Femur (tissue), 1 donor: ENCODE results near the gene SET.
"Not testable (repeated sequence)": the region's sequence is repeated elsewhere in the genome, so short reads cannot be mapped to it uniquely, and the experiment has no call there.

Experiments used
- DNase-seq: peaks from one replicate; pipeline ENCODE4 v3.0.0-alpha.2; 2017

SET gene

DNA sequence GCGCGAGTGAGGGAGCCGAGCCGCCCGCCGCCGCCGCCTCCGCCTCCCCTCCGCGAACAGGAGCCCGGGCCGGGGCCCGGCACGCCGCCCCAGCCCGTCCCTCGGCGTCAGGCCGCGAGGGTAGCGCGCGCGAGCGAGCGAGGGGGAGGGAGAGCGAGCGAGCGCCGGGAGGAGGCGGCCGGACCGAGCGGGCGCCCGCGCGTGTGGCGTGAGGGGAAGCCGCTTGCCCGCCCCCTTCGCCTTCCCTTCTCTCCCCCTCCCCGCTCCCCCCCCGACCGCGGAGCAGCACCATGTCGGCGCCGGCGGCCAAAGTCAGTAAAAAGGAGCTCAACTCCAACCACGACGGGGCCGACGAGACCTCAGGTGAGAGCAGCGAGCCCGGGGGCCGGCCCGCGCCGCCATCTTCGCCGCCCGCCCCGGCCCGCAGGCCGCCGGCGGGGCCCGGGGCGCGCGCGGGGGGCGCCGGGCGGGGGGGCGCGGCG, 312 bp downstream of the SET start:
- DNase-seq = peak; percentile 76

DNA sequence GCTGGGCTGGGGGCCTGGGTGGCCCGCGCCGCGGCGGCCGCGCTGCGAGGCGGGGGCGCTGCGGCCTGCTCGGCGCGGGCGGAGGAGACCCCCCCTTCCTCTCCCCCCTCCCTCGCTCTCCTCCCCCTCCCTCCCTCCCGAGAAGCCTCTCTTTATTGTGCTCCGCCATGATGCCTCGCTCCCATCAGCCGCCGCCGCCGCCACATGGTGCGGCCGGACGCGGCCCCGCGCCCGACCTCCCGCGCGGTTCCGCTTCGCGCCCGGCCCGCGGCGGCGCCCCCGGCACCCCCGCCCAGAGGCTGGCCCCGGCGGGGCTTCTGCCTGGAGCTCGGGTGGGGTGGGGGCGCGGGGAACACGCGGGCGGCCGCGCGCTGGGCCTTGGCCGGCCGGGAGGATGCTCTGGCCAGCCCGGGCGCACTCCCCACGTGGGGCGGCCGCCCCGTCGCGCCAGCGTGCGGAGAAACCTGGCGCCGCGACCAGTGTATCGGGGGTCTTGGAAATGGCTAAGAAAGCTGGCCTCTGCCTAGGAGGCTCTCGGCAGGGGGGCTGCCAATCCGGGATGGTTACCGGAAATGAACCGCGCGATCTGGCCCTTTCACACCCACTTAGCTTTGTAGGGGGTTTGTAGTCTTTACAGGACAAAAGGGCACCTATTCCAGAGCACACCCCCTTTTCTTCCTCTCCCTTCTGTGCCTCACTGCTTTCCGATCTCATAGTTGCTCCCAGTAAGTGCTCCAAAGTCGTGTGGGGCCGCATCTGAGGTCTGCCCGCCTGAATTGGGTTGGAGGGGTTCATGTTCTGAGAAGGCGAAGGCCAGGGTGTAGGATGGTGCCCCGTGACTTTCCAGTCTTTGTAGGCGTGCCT, 1.0 kb downstream of the SET start:
- DNase-seq = peak; percentile 69

DNA sequence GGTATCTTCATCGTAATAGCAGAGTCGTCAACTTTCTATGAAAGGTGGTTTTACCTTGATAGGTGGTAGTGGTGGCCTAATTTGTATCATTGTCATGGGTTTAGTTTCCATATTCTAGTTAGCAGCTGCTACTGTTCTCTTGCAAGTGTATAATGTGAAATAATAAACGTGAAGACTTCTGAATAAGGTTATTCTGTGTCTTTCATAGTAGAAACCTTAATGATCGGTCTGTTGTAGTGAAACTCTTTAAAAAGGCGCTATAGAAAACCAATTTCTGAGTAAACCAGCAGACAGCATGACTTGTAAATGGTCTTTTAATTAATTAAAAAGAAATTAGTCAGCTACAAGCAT, 1.6 kb downstream of the SET start:
- no peak for DNase-seq

DNA sequence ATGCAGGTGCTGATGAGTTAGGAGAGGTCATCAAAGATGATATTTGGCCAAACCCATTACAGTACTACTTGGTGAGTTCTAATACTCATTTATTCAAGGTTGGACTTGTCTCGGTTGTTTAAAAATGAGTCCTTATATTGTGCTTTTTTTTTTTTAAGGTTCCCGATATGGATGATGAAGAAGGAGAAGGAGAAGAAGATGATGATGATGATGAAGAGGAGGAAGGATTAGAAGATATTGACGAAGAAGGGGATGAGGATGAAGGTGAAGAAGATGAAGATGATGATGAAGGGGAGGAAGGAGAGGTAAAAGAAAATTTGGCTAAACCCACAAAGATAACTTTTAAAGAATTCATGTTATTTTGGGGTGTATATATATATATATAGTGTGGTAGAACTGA, 4.7 kb downstream of the SET start:
- not testable (repeated sequence) for DNase-seq

DNA sequence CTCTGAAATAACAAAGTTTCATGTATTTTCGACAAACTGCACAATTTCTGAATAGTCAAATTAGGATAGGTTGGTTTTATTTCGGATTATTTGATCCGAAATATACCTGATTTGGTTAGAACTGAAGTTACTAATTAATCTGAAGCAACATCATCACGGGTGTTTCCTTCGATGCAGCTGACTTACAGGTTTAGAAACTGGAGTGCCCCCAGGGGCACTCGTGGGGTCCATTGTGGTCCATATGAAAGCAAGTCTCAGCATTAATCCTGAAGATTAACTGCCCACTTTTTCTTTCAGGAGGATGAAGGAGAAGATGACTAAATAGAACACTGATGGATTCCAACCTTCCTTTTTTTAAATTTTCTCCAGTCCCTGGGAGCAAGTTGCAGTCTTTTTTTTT, 5.3 kb downstream of the SET start:
- no peak for DNase-seq

DNA sequence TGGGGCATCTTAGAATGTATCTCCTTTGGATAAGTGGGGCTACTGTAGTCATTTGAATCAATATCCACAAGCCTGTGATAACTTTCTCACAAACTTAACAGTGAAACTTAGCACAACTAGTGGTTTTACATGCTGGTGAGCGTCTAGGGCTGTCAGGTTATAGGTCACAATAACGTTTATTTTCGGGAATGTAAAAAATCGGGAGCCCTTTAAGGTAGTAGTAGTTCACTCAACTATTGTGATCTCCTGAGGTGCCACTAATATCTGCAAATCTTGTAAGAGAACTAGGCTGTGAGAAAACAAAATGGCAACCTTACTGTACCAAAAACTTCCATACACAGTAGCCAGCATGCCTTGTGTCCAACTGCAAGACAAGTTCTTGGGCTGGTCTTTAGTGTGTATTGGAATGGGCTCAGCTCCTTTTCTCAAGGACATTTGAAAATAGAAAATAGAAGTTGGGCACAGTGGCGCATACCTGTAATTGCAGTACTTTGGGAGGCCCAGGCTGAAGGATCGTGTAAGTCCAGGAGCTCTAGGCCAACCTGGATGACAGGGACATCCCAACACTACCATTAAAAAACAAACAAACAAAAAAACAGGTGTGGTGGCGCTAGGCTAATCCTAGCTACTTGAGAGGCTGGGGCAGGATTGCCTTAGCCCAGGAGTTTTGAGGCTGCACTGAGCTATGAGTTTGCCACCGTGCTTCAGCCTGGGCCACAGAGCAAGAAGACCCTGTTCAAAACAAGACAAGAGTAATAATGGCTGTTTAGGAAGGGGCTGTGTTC, 8.1 kb downstream of the SET start:
- DNase-seq = no peak

DNA sequence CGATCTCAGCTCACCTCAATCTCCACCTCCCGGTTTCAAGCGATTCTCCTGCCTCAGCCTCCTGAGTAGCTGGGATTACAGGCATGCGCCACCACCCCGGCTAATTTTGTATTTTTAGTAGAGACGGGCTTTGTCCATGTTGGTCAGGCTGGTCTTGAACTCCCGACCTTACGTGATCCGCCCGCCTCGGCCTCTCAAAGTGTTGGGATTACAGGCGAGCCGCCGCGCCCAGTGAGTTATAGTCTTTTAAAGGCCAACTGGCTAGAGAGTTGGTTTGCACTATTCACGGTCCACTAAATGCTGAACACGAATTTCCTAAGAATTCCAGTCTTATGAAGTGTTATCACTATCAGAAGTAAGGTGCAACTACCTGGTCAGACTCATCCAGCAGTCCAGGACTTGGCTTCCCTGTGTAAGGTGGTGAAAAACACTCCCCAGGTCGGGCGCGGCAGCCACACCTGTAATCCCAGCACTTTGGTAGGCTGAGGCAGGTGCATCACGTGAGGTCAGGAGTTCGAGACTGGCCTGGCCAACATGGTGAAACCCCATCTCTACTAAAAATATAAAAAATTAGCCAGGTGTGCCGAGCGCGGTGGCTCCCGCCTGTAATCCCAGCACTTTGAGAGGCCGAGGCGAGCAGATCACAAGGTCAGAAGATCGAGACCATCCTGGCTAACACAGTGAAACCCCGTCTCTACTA, 10.2 kb downstream of the SET start:
- DNase-seq = not testable (repeated sequence)

DNA sequence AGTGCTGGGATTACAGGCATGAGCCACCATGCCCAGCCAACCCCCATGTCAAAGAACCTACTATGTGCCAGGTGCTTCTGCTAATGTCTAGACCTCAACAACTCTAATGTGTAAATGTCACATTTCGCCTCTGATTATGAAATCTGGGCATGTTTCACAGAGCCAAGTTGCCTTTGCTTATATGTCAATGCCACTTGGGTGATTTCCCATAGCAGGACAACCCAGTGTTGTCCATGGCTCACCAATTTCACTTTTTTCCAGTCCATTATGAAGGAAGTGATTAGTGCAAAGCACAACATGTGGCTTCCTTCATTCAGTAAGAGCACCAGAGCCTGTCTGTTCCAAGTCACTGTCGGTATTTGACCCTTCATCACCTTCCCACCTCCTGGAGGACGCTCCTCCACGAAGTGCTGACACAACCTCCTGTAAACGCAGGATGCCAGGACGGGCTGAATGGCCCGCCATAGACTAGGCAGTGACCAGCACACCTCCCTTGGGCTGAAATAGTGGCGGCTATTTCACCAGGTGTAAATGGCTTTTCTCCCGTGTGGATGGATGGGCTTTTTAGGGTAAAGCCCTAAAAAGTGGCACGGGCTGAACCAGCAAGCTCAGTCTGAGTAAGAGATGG, 12.3 kb downstream of the SET start:
- no peak for DNase-seq

DNA sequence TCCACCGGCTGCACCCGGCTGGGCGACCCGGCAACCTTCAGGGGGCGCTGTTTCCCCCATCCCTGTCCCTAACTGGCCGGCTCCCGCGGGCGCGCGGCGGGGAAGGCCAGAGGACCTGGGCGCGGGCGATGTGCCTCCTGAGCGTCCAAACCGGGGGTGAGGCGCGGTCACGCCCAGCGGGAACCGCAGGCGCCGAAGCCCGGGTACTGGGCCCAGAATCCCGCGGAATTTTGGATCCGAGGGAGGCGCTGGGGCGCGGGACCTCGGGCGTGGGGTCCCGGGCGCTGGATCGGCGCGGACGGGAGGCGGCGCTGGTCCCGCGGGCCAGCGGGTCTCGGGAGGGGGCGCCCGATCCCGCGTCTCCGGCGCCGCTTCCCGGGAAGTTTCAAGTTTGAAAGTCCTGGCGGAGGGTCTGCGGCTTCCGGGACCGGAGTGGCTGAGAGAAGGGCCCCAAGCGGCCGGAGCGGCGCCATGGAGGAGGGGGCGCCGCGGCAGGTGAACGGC, 13.5 kb downstream of the SET start, which contains the start of gene PKN3:
TSS of gene PKN3 (plus strand) at position 59 of the 504 bp plus-strand sequence. CDS start at position 472, 413 bp downstream.
- DNase-seq = peak; percentile 90

DNA sequence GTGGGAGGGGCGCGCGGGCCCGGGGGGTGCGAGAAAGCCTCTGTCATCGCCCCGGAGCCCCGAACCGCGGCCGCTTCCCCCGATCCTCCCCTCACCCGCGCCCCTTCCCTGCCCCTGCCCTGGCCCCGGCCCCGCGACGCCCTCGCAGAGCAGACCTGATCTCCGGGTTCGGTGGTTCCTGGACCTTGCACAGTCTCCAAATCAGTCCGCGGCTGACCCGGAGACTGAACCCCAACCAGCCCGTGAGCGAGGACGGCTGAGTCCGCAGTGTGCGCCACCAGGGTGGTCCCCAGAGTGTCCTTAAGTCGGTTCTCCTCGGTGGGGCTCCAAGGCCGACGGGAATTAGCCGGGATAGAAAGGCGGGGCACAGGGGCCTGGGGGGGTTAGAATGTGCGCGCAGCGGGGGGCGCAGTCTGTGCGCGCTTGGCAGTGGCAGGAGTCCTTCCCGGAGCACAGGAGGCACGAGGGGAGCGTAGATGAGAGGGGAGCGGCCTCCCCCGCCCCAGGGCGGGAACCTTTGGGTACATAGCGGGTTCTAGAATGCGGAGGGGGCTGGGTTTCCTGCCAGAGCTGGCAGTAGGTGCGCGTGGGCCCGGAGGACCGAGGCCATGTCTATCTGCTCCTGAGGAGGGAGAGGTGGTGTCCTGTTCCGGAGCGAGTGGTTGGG, 14.1 kb downstream of the SET start:
- no peak for DNase-seq

DNA sequence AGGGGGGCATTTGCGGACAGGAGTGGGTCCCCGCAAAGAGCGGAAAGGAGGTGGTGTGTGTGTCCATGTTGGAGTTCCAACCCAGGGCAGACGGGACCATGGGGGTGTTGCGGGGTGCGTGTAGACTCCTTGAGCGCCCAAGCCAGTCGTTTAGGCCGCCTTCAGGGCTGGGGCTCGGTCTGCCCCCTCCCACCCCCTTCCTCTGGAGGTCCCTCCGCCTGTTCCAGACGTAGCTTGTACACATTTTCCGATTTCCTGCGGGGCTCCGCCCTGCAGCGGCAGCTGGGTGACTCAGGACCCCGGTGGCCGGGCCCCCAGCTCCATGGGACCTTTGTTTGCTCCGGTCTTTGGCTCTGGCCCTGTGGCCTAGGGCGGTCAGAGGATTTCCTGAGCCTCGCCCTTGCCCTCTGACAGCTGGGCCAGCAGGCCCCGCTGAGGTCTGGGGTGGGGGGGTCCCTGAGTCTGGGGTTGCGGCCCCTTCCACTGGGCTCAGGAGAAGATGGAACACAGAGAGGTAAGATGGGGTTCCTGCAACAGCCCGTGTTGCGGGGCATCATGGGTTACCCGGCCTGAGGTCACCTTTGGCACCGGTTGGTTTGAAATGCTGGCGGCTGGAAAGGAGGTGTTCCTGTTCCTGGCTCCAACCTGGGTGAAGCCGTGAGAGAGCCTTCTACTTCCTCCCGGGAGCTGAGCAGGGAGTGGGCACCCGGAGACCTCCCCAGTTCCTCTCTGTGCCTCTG, 14.8 kb downstream of the SET start:
- no peak for DNase-seq

DNA sequence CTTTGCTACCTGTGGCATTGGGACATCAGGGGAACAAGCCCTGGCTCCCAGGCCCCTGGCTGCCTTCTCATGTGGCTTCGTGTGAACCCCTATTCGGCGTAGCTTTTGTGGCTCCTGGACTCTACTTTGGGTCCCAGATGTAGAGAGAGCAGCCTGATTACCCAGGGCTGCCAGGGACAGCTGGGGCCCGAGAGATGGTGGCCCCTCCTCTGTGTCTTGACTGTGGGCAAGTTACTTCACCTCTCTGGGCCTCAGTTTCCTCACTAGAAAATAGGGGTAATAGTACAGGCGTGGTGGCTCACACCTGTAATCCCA, 15.3 kb downstream of the SET start:
- DNase-seq = no peak

DNA sequence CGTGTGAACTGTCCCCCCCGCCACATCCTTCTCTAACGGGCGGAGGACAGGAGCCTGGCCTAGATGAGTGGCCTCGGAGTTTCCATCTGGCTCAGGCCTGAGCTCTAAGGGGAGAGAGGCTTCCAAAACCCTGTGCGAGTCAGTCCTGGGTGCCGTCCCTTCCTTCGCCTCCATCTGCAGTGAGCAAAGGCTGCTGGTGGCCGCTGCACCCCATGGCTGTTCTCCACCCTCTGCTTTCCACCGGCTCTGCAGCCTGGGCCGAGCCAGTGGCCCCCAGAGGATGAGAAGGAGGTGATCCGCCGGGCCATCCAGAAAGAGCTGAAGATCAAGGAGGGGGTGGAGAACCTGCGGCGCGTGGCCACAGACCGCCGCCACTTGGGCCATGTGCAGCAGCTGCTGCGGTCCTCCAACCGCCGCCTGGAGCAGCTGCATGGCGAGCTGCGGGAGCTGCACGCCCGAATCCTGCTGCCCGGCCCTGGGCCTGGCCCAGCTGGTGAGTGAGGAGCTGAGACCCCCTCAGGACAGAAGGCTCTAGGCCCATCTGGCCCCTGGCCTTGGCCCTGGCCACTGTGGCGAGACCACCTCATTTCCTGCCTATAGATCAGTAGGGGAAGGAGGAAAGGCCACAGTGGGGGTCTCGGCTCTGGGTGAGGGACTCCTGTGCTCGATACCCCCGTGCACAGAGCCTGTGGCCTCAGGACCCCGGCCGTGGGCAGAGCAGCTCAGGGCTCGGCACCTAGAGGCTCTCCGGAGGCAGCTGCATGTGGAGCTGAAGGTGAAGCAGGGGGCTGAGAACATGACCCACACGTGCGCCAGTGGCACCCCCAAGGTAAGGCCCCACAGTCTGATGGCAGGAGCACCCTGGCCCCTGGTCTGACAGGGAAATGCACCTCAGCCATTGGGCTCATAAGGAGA, 16.3 kb downstream of the SET start:
- no peak for DNase-seq

DNA sequence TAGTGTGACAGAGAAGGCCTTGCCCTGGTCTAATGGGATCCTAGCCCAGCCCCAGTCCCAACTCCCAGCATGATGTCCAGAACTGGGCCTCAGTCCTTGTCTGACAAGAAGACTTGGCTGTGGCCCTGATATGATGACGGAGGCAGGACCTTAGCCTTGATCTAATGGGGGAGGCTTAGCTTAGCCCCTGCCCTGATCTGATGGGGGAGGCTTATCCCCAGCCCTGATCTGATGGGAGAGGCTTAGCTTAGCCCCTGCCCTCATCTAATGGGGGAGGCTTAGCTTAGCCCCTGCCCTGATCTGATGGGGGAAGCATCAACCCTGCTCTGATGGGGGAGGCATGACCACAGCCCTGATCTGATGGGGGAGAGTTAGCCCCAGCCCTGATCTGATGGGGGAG, 17.0 kb downstream of the SET start:
- no peak for DNase-seq

DNA sequence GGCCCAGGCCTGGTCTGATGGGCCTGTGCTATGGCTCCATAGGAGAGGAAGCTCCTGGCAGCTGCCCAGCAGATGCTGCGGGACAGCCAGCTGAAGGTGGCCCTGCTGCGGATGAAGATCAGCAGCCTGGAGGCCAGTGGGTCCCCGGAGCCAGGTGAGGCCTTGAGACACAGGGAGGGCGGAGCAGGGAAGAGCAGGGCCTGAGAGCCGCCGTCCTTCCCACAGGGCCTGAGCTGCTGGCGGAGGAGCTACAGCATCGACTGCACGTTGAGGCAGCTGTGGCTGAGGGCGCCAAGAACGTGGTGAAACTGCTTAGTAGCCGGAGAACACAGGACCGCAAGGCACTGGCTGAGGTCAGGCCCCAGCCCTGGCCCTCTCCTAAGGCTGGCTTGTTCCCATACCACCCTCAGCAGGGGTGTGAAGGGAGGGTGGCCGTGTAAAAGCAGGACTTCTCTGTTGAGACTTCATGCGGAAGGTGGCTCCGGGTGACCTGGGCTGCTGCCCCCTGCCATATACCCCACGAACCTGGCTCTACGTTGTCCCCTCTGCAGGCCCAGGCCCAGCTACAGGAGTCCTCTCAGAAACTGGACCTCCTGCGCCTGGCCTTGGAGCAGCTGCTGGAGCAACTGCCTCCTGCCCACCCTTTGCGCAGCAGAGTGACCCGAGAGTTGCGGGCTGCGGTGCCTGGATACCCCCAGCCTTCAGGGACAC, 17.8 kb downstream of the SET start:
- DNase-seq = no peak

DNA sequence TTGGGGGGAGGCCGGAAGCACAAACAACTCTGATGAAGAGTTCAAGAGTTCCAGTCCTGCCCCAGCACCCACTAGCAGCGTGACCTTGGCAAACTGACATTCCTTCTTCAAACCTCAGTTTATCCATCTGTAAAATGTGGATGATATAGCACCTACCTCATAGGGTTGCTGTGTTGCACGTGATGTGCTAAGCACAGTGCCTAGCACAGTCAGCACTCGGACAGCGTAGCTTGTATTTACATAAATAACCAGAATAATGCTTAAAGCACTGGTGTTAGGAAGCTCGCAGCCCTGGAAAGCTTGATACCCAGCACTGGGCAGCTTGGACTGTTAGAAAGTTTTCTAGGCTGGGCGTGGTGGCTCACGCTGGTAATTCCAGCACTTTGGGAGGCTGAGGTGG, 18.4 kb downstream of the SET start:
- no peak for DNase-seq

DNA sequence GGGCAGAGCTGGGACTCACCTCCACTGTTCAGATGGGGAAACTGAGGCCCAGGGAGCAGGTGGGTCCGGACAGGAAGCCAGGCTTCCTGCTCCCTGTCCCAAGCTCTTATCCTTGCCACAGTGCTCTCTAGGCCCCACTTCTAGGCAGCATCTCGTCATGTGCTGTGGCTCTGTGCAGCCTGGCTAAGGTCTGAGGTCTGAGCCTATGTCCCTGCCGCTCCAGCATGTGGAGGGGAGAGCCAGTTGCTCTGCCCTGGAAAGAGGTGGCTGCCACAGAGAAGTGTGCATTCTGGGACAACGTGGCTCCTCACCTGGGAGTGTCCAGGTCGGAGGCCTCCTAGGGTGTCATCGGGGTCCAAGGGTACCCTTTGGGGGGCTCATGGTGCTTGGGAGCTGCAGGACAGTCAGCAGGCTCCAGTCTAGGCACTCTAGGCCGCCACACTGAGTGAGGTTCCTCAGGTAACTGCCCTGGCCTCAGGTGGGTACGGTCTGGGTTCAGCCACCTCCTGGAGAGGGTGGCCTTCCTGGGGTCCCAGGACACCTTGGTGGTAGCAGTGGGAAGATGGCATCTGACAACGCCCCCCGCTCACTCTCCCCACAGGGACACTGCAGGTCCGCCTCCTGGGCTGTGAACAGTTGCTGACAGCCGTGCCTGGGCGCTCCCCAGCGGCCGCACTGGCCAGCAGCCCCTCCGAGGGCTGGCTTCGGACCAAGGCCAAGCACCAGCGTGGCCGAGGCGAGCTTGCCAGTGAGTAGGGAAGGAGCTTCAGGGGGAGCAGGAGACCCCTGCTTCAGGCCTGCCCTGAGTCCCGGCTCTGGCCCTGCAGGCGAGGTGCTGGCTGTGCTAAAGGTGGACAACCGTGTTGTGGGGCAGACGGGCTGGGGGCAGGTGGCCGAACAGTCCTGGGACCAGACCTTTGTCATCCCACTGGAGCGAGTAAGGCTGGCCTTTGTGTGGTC, 23.7 kb downstream of the SET start:
- no peak for DNase-seq

DNA sequence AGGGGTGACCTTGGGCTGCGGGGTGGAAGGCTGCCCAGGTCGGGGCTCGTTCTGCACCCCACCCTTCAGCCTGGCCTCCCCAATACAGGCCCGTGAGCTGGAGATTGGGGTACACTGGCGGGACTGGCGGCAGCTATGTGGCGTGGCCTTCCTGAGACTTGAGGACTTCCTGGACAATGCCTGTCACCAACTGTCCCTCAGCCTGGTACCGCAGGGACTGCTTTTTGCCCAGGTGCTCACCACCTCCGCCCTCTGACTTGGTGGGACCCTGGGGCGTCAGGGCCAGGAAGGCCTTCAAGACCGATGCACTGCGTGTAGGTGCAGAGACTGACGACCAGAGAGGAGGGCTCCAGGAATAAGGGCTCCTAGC, 24.4 kb downstream of the SET start:
- DNase-seq = no peak
